ENCODE results near the gene DHRS4.

DHRS4 gene

GRCh38 chr14:23939607-23940326 is 13.8 kb upstream of the DHRS4 start:
- no peak overlapping the region for H3K4me2 ChIP-seq (ENCODE audit: insufficient read depth, low read length, poor library complexity, severe bottlenecking)
- H2BK5ac ChIP-seq (ENCODE audit: low read length) = no peak overlapping the region
- H2BK120ac ChIP-seq (ENCODE audit: low read depth, low read length) = no peak overlapping the region
- no peak overlapping the region for H3K18ac ChIP-seq (ENCODE audit: low read length)
- H3K4ac ChIP-seq (ENCODE audit: low read length) = no peak overlapping the region
- no peak overlapping the region for H3K14ac ChIP-seq (ENCODE audit: low read length)
- H3K36me3 ChIP-seq (replicated peaks in 1 of 2; ENCODE audit: control insufficient read depth in 2 of 2, insufficient read depth in 2 of 2, low read length in 2 of 2) = peaks cover 0 to 6% of the 10 kb centered on the region in 2 donors
- peaks cover 0 to 9% of the 10 kb centered on the region in 2 donors for H3K9me3 ChIP-seq (replicated peaks in 1 of 2; ENCODE audit: control insufficient read depth in 2 of 2, insufficient read depth in 1 of 2, low read depth in 1 of 2, low read length in 2 of 2)
- H2BK15ac ChIP-seq (ENCODE audit: low read length) = no peak overlapping the region
- no peaks in the 10 kb centered on the region for H3K27me3 ChIP-seq (ENCODE audit: control insufficient read depth in 3 of 3, insufficient read depth in 3 of 3, low read depth in 1 of 3, low read length in 3 of 3)
- no CpG with 5 or more reads among the region's 3 CpGs for WGBS, 2 donors (ENCODE audit: extremely low coverage in 2 of 2, insufficient read length in 2 of 2, insufficient replicate concordance in 1 of 2)
- no peak overlapping the region for H3K9ac ChIP-seq (ENCODE audit: low read depth, low read length, poor library complexity)
- no peak overlapping the region for H3K4me3 ChIP-seq (ENCODE audit: low read length in 2 of 2)
- no peak overlapping the region for H4K91ac ChIP-seq (ENCODE audit: low read depth, low read length, poor library complexity)
- H3K27ac ChIP-seq (replicated peaks; ENCODE audit: low read length) = no peak overlapping the region
- H3K79me1 ChIP-seq (ENCODE audit: low read depth, low read length) = no peaks in the 10 kb centered on the region
- no peak overlapping the region for H2AK5ac ChIP-seq (ENCODE audit: low read depth, low read length)
- H2BK12ac ChIP-seq (ENCODE audit: low read length) = no peak overlapping the region
- H3K4me1 ChIP-seq (ENCODE audit: control insufficient read depth in 2 of 2, insufficient read depth in 1 of 2, low read depth in 1 of 2, low read length in 2 of 2) = no peaks in the 10 kb centered on the region
- no peak overlapping the region for H2AFZ ChIP-seq (ENCODE audit: low read length)
- no peak overlapping the region for H4K8ac ChIP-seq (ENCODE audit: low read depth, low read length)
- H3K23ac ChIP-seq (ENCODE audit: low read depth, low read length, poor library complexity) = no peak overlapping the region
- DNase-seq (ENCODE audit: low spot score) = no peak

DNA sequence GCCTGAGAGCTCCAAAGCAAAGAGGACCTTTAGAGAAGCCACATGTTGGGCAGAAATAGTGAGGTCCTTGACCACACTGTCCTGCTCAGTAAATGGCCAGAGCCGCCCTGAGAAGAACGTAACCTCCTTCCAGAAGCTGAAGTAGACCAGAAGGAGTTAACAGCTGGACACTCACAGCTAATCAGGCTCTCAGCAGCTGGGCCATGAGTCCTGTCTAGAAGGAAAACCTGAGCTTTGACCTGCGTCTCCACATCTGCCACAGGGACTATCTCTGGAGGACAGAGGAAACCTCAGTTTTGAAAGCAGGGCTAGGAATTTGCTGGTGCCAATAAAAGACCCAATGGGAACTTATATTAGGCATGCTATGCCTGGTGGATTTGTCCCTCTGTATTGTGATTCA is 12.3 kb upstream of the DHRS4 start:
- Histone ChIP-seq H3K36me3 (replicated peaks in 1 of 2; ENCODE audit: control insufficient read depth in 2 of 2, insufficient read depth in 2 of 2, low read length in 2 of 2) (peaks cover 0 to 6% of the 10 kb centered on the region in 2 donors), H3K18ac (ENCODE audit: low read length) (no peak overlapping the region), H3K14ac (ENCODE audit: low read length) (no peak overlapping the region), H3K27me3 (ENCODE audit: control insufficient read depth in 3 of 3, insufficient read depth in 3 of 3, low read depth in 1 of 3, low read length in 3 of 3) (no peaks in the 10 kb centered on the region), H2BK15ac (ENCODE audit: low read length) (no peak overlapping the region), H2AK5ac (ENCODE audit: low read depth, low read length) (no peak overlapping the region), H3K4me1 (ENCODE audit: control insufficient read depth in 2 of 2, insufficient read depth in 1 of 2, low read depth in 1 of 2, low read length in 2 of 2) (no peaks in the 10 kb centered on the region), H3K4ac (ENCODE audit: low read length) (no peak overlapping the region), H4K8ac (ENCODE audit: low read depth, low read length) (no peak overlapping the region), H2BK5ac (ENCODE audit: low read length) (no peak overlapping the region), H3K4me2 (ENCODE audit: insufficient read depth, low read length, poor library complexity, severe bottlenecking) (no peak overlapping the region), H3K27ac (replicated peaks; ENCODE audit: low read length) (no peak overlapping the region), H3K4me3 (ENCODE audit: low read length in 2 of 2) (no peak overlapping the region), H2BK12ac (ENCODE audit: low read length) (no peak overlapping the region), H3K79me1 (ENCODE audit: low read depth, low read length) (no peaks in the 10 kb centered on the region), H2BK120ac (ENCODE audit: low read depth, low read length) (no peak overlapping the region), H3K9ac (ENCODE audit: low read depth, low read length, poor library complexity) (no peak overlapping the region), H3K23ac (ENCODE audit: low read depth, low read length, poor library complexity) (no peak overlapping the region), H4K91ac (ENCODE audit: low read depth, low read length, poor library complexity) (no peak overlapping the region), H3K9me3 (replicated peaks in 1 of 2; ENCODE audit: control insufficient read depth in 2 of 2, insufficient read depth in 1 of 2, low read depth in 1 of 2, low read length in 2 of 2) (peaks cover 0 to 9% of the 10 kb centered on the region in 2 donors), H2AFZ (ENCODE audit: low read length) (no peak overlapping the region)
- no CpG with 5 or more reads among the region's 3 CpGs for WGBS, 2 donors (ENCODE audit: extremely low coverage in 2 of 2, insufficient read length in 2 of 2, insufficient replicate concordance in 1 of 2)
- DNase-seq (ENCODE audit: low spot score) = no peak

- Histone ChIP-seq H3K36me3 (replicated peaks in 1 of 2; ENCODE audit: control insufficient read depth in 2 of 2, insufficient read depth in 2 of 2, low read length in 2 of 2) (peaks cover 0 to 6% of the 10 kb centered on the region in 2 donors), H3K23ac (ENCODE audit: low read depth, low read length, poor library complexity) (no peak overlapping the region), H3K18ac (ENCODE audit: low read length) (no peak overlapping the region), H2BK120ac (ENCODE audit: low read depth, low read length) (no peak overlapping the region), H3K4me2 (ENCODE audit: insufficient read depth, low read length, poor library complexity, severe bottlenecking) (no peak overlapping the region), H2BK15ac (ENCODE audit: low read length) (no peak overlapping the region), H4K91ac (ENCODE audit: low read depth, low read length, poor library complexity) (no peak overlapping the region), H2AK5ac (ENCODE audit: low read depth, low read length) (no peak overlapping the region), H2AFZ (ENCODE audit: low read length) (no peak overlapping the region), H2BK12ac (ENCODE audit: low read length) (no peak overlapping the region), H3K4ac (ENCODE audit: low read length) (no peak overlapping the region), H3K27me3 (ENCODE audit: control insufficient read depth in 3 of 3, insufficient read depth in 3 of 3, low read depth in 1 of 3, low read length in 3 of 3) (no peaks in the 10 kb centered on the region), H4K8ac (ENCODE audit: low read depth, low read length) (no peak overlapping the region), H3K4me1 (ENCODE audit: control insufficient read depth in 2 of 2, insufficient read depth in 1 of 2, low read depth in 1 of 2, low read length in 2 of 2) (no peaks in the 10 kb centered on the region), H3K27ac (replicated peaks; ENCODE audit: low read length) (no peak overlapping the region), H3K9me3 (replicated peaks in 1 of 2; ENCODE audit: control insufficient read depth in 2 of 2, insufficient read depth in 1 of 2, low read depth in 1 of 2, low read length in 2 of 2) (peaks cover 0 to 9% of the 10 kb centered on the region in 2 donors), H3K79me1 (ENCODE audit: low read depth, low read length) (no peaks in the 10 kb centered on the region), H3K9ac (ENCODE audit: low read depth, low read length, poor library complexity) (no peak overlapping the region), H3K4me3 (ENCODE audit: low read length in 2 of 2) (no peak overlapping the region), H3K14ac (ENCODE audit: low read length) (no peak overlapping the region), H2BK5ac (ENCODE audit: low read length) (no peak overlapping the region)
- DNase-seq (ENCODE audit: low spot score) = no peak
Measured at GRCh38 chr14:23941669-23942068, 11.9 kb upstream of the DHRS4 start.

DNA sequence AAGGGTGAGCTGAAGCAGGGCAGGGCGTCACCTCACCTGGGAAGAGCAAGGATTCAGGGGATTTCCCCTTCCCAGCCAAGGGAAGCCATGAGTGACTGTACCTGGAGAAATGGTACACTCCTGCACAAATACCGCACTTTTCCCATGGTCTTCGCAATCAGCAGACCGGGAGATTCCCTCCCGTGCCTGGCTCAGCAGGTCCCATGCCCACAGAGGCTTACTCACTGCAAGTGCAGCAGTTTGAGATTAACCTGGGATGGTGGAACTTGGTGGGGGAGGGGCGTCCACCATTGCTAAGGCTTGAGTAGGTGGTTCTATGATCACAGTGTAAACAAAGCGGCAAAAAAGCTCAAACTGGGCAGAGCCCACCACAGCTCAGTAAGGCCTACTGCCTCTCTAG is 11.0 kb upstream of the DHRS4 start:
- DNase-seq (ENCODE audit: low spot score) = no peak
- H3K4me2 ChIP-seq (ENCODE audit: insufficient read depth, low read length, poor library complexity, severe bottlenecking) = no peak overlapping the region
- H3K18ac ChIP-seq (ENCODE audit: low read length) = no peak overlapping the region
- H3K9ac ChIP-seq (ENCODE audit: low read depth, low read length, poor library complexity) = no peak overlapping the region
- WGBS, 2 donors (ENCODE audit: extremely low coverage in 2 of 2, insufficient read length in 2 of 2, insufficient replicate concordance in 1 of 2) = no CpG with 5 or more reads among the region's 7 CpGs
- H2BK12ac ChIP-seq (ENCODE audit: low read length) = no peak overlapping the region
- peaks cover 0 to 6% of the 10 kb centered on the region in 2 donors for H3K36me3 ChIP-seq (replicated peaks in 1 of 2; ENCODE audit: control insufficient read depth in 2 of 2, insufficient read depth in 2 of 2, low read length in 2 of 2)
- H4K8ac ChIP-seq (ENCODE audit: low read depth, low read length) = no peak overlapping the region
- H3K4ac ChIP-seq (ENCODE audit: low read length) = no peak overlapping the region
- no peaks in the 10 kb centered on the region for H3K27me3 ChIP-seq (ENCODE audit: control insufficient read depth in 3 of 3, insufficient read depth in 3 of 3, low read depth in 1 of 3, low read length in 3 of 3)
- no peaks in the 10 kb centered on the region for H3K79me1 ChIP-seq (ENCODE audit: low read depth, low read length)
- no peak overlapping the region for H3K14ac ChIP-seq (ENCODE audit: low read length)
- H2BK15ac ChIP-seq (ENCODE audit: low read length) = no peak overlapping the region
- no peak overlapping the region for H2BK5ac ChIP-seq (ENCODE audit: low read length)
- no peak overlapping the region for H3K23ac ChIP-seq (ENCODE audit: low read depth, low read length, poor library complexity)
- no peaks in the 10 kb centered on the region for H3K4me1 ChIP-seq (ENCODE audit: control insufficient read depth in 2 of 2, insufficient read depth in 1 of 2, low read depth in 1 of 2, low read length in 2 of 2)
- H2AK5ac ChIP-seq (ENCODE audit: low read depth, low read length) = no peak overlapping the region
- peaks cover 0 to 9% of the 10 kb centered on the region in 2 donors for H3K9me3 ChIP-seq (replicated peaks in 1 of 2; ENCODE audit: control insufficient read depth in 2 of 2, insufficient read depth in 1 of 2, low read depth in 1 of 2, low read length in 2 of 2)
- H3K4me3 ChIP-seq (ENCODE audit: low read length in 2 of 2) = no peak overlapping the region
- H4K91ac ChIP-seq (ENCODE audit: low read depth, low read length, poor library complexity) = no peak overlapping the region
- no peak overlapping the region for H2BK120ac ChIP-seq (ENCODE audit: low read depth, low read length)
- H3K27ac ChIP-seq (replicated peaks; ENCODE audit: low read length) = no peak overlapping the region
- no peak overlapping the region for H2AFZ ChIP-seq (ENCODE audit: low read length)

All from neuronal stem cell (in vitro differentiated cells).